A673 (cell line): ENCODE data around the gene DMD. TPM values are rescaled to one million over a fixed set of nuclear protein-coding genes. Genes with fewer than 3 reads are reported as not detected.
"Not testable (repeated sequence)": the region's sequence is repeated elsewhere in the genome, so short reads cannot be mapped to it uniquely, and the experiment has no call there.

ENCODE experiments used
- BruUV-seq: library from RNA; stranded (reverse); fragments of 400-500 nt; replicated peaks from 2 replicates; lab custom pipeline; 2021; lab: Mats Ljungman, UMichigan
- CTCF ChIA-PET: fragments of 300-600 bp; sonication (Branson Sonifier 250); formaldehyde crosslinking; loops from one replicate; lab custom pipeline; 2022; ENCODE audit warnings: antibody characterized with exemption; lab: Charles Lee
- POLR2A ChIA-PET: fragments of 300-600 bp; sonication (Branson Sonifier 250); formaldehyde crosslinking; loops from one replicate; lab custom pipeline; 2022; ENCODE audit warnings: antibody characterized with exemption; ENCODE audit not compliant: low non-redundant PET; lab: Charles Lee
- DNase-seq: peaks from one replicate; pipeline ENCODE4 v3.0.0-alpha.2; 2015; ENCODE audit warnings: low spot score
- H3K27ac ChIP-seq: fragments of 200-600 bp; sonication (generic); 2 replicates; pipeline ENCODE4 v1.5.1; 2016; ENCODE audit warnings: mixed run types, low read depth, mild to moderate bottlenecking, mixed read lengths, antibody characterized with exemption, low read length; ENCODE audit not compliant: poor library complexity, severe bottlenecking
- H3K27me3 ChIP-seq: fragments of 200-600 bp; sonication (generic); replicated peaks from 2 replicates; pipeline ENCODE4 v1.6.1; 2017; ENCODE audit warnings: mixed run types, low read depth, mild to moderate bottlenecking, mixed read lengths, antibody characterized with exemption, low read length; ENCODE audit not compliant: insufficient read depth, poor library complexity
- H3K36me3 ChIP-seq: fragments of 200-600 bp; sonication (generic); 2 replicates; pipeline ENCODE4 v1.6.1; 2016; ENCODE audit warnings: mixed run types, mild to moderate bottlenecking, mixed read lengths, antibody characterized with exemption, low read length; ENCODE audit not compliant: insufficient read depth, poor library complexity, severe bottlenecking
- H3K4me1 ChIP-seq: fragments of 200-600 bp; sonication (generic); 2 replicates; pipeline ENCODE4 v1.6.1; 2017; ENCODE audit warnings: mixed run types, mild to moderate bottlenecking, mixed read lengths, antibody characterized with exemption, low read length; ENCODE audit not compliant: insufficient read depth, poor library complexity, severe bottlenecking
- H3K4me3 ChIP-seq: fragments of 200-600 bp; sonication (generic); 2 replicates; pipeline ENCODE4 v1.5.1; 2016; ENCODE audit warnings: low read depth, mixed run types, mild to moderate bottlenecking, mixed read lengths, low read length; ENCODE audit not compliant: poor library complexity, severe bottlenecking
- H3K9me3 ChIP-seq: fragments of 200-600 bp; sonication (generic); 2 replicates; pipeline ENCODE4 v1.6.1; 2016; ENCODE audit warnings: mixed run types, low read depth, mild to moderate bottlenecking, mixed read lengths, antibody characterized with exemption, low read length; ENCODE audit not compliant: poor library complexity, severe bottlenecking
- EZH2 ChIP-seq: fragments of 200-600 bp; sonication (generic); IDR thresholded peaks from 2 replicates; pipeline ENCODE4 v1.6.1; 2017; ENCODE audit warnings: borderline replicate concordance, low read depth, mild to moderate bottlenecking, mixed read lengths, antibody characterized with exemption, low read length; ENCODE audit not compliant: poor library complexity, severe bottlenecking
- intact Hi-C: fragments of 100-400 bp; cut with micrococcal nuclease; formaldehyde crosslinking; loops from one replicate; pipeline ENCODE4 v1.10.0; 2022; ENCODE audit not compliant: unreplicated experiment
- total RNA-seq: library from RNA; stranded (reverse); gene quantifications from 2 replicates; pipeline ENCODE4 v1.2.3, GENCODE V29; 2021
- TF ChIP-seq, protein P1 (sequence below): fragments of 300-800, 200-600 bp; sonication (generic); conservative IDR thresholded peaks from 2 replicates; pipeline ENCODE4 v1.5.1; 2017; ENCODE audit warnings: low read depth, mild to moderate bottlenecking, antibody characterized with exemption, low read length, moderate library complexity, mixed read lengths

The DMD gene
- total RNA-seq, 1 experiment from 2014 or later = 5.4 TPM

DNA sequence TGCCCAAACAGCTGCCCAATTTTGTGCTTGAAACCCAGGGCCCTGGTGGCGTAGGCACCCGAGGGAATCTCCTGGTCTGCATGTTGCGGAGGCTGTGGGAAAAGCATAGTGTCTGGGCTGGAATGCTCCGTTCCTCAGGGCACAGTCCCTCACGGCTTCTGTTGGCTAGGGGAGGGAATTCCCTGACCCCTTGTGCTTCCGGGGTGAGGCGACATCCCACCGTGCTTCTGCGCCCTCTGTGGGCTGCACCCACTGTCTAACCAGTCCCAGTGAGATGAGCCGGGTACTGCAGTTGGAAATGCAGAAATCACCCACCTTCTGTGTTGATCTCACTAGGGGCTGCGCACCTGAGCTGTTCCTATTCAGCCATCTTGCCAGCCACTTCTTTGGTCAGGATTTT, 1740.1 kb downstream of the DMD start:
- no peak for DNase-seq
- H3K4me1 ChIP-seq = no peaks in the 10 kb centered on the region
- TF ChIP-seq, protein P1, sequence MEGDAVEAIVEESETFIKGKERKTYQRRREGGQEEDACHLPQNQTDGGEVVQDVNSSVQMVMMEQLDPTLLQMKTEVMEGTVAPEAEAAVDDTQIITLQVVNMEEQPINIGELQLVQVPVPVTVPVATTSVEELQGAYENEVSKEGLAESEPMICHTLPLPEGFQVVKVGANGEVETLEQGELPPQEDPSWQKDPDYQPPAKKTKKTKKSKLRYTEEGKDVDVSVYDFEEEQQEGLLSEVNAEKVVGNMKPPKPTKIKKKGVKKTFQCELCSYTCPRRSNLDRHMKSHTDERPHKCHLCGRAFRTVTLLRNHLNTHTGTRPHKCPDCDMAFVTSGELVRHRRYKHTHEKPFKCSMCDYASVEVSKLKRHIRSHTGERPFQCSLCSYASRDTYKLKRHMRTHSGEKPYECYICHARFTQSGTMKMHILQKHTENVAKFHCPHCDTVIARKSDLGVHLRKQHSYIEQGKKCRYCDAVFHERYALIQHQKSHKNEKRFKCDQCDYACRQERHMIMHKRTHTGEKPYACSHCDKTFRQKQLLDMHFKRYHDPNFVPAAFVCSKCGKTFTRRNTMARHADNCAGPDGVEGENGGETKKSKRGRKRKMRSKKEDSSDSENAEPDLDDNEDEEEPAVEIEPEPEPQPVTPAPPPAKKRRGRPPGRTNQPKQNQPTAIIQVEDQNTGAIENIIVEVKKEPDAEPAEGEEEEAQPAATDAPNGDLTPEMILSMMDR = no peak
- TF ChIP-seq EZH2 = no peak
- ChIA-PET POLR2A (no interaction called here), CTCF (no interaction called here)
- no TSS peak for BruUV-seq
- no peaks in the 10 kb centered on the region for H3K36me3 ChIP-seq
- peaks cover 9% of the 10 kb centered on the region for H3K27me3 ChIP-seq
- intact Hi-C loops = loop anchor here (10.0 kb wide), 2 partner anchors 64 to 174 kb away; no protein-coding TSS in a partner anchor
- no peak overlapping the region for H3K4me3 ChIP-seq
- no peaks in the 10 kb centered on the region for H3K9me3 ChIP-seq
- no peak overlapping the region for H3K27ac ChIP-seq

DNA sequence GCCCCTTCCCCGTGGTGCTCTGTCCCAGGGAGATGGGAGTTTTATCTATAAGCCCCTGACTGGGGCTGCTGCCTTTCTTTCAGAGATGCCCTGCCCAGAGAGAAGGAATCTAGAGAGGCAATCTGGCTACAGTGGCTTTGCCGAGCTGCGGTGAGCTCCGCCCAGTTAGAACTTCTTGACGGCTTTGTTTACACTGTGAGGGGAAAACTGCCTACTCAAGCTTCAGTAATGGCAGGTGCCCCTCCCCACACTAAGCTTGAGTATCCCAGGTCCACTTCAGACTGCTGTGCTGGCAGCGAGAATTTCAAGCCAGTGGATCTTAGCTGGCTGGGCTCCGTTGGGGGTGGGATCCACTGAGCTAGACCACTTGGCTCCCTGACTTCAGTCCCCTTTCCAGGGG, 1740.6 kb downstream of the DMD start:
- POLR2A ChIA-PET, H3K27me3 ChIP-seq: not testable (repeated sequence)

DNA sequence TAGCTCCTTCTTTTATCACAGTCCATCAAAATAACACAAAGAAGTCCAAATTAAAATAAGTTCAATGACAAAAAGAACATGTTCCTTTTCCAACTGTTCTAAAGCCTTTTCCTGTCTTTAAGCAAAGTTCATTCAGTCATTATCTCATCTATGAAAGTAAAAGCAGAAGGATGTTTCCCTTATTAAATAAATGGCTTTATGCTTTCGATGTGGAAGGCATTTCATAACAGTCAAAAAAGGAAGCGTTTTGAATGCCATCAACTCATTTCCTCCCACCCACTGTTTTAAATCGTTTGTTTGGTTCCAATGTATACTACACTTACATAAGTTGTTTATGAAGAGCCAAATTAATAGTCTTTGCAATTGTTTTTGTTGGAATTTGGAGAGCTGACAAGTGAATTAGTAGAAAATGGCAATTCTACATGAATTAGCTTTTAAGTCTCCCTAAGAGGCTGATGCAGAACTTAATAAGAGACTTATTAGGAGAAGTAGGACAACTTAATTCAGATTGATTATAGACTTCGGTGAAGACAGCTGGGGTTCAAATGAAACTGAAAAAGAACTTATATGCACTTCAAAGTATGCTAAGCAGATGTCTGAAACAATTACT, 1746.9 kb downstream of the DMD start:
- Histone ChIP-seq H3K4me3 (no peak overlapping the region), H3K9me3 (no peaks in the 10 kb centered on the region), H3K27ac (no peak overlapping the region), H3K4me1 (no peaks in the 10 kb centered on the region), H3K36me3 (no peaks in the 10 kb centered on the region), H3K27me3 (peaks cover 21% of the 10 kb centered on the region)
- intact Hi-C loops = no loop called here
- TF ChIP-seq EZH2 = no peak
- DNase-seq = peak; percentile 75
- BruUV-seq = no TSS peak
- CTCF ChIA-PET = no interaction called here
- POLR2A ChIA-PET = no interaction called here

More for the DNA sequence above, 1740.6 kb downstream of the DMD start:
- intact Hi-C loops = loop anchor here (10.0 kb wide), 2 partner anchors 64 to 174 kb away; no protein-coding TSS in a partner anchor
- H3K9me3 ChIP-seq, CTCF ChIA-PET, H3K27ac ChIP-seq, DNase-seq, H3K36me3 ChIP-seq, H3K4me3 ChIP-seq, BruUV-seq, H3K4me1 ChIP-seq: not testable (repeated sequence)

DNA sequence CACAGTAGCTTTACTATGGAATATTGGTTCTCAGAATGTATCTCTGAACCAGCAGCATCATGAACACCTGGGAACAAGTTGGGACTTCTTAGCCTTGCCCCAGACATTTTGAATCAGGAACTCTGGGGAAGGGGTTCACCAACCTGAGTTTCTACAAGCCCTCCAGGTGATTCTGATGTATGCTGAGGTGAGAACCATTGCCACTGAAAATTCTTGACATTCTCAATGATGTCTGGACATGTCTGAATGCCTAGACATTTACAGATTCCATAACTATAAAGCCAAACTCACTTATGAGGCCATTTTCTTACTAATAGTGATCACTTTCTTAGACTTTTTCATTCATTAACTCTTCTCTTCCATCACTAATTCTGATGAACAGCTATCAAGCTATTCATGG, 1750.1 kb downstream of the DMD start:
- intact Hi-C loops = no loop called here
- TF ChIP-seq, protein P1 = no peak
- TF ChIP-seq EZH2 = no peak
- Histone ChIP-seq H3K27me3 (peaks cover 50% of the 10 kb centered on the region), H3K4me3 (no peak overlapping the region), H3K9me3 (no peaks in the 10 kb centered on the region), H3K27ac (no peak overlapping the region), H3K4me1 (no peaks in the 10 kb centered on the region), H3K36me3 (no peaks in the 10 kb centered on the region)
- POLR2A ChIA-PET = no interaction called here
- no TSS peak for BruUV-seq
- CTCF ChIA-PET = no interaction called here
- DNase-seq = no peak
